Activated gamma-delta T cell treated with Interleukin-2 at 50 U/mL for 16 hours (primary cell): ENCODE data around the gene MYLK4.
"Not testable (repeated sequence)": the region's sequence is repeated elsewhere in the genome, so short reads cannot be mapped to it uniquely, and the experiment has no call there.

Experiments used
- DNase-seq: peaks from one replicate; pipeline ENCODE4 v3.0.0-alpha.2; 2020

The MYLK4 gene

DNA sequence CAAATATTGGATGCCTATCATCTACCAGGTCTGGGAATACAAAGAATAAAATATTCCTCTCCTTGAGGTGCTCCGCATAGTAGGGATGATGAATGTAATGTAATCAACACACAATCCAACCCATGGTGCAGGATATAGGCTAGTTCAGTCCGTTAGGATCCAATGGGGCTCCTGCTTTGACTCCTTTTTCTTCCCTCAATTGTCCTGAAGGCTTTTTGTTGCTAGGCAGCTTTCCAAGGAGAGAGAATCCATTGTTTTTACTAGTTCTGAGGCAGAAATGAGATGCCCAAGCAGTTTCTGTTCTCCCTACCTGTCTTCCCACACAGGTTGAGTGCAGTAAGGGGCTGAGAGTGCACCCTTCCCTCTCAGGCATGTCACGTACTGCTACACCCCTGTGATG lies 26.5 kb upstream of the MYLK4 start:
- DNase-seq, result no peak

DNA sequence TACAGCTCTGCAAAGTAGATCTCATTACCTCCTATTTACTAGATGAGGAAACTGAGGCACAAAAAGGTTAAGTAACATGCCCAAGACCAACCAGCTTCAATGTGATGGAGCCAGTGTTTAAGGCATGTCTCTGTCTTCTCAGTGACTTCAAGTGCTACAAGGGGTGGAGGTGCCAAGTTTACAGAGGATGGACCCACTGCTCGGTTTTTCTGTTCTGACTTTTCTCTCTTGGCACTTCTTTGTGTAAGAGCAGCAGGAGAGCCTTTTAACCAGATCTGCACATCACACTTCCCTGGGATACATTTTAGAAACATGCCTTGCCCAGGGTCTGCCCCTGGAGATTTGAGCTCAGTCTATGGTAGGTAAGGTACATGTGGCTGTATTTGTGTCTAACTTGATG lies 24.3 kb upstream of the MYLK4 start:
- no peak for DNase-seq

DNA sequence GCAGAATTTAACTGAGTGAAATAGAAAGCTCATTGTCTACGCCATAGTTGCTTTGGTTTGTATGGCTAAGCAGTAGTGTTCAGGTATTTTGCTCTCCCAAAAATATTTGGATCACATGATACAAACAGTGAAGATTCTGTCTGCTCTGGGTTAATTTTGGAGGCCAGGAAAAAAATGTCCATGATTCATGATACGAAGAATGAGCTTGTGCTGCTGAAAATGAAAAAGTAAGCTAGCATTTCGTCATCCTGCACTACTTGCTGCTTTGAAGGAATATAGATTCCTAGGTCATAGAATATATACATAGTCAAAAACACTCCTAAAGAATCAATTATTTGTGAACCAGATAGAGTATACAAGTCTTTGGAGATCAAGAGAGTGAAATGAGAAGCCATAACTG lies 22.7 kb upstream of the MYLK4 start:
- no peak for DNase-seq

DNA sequence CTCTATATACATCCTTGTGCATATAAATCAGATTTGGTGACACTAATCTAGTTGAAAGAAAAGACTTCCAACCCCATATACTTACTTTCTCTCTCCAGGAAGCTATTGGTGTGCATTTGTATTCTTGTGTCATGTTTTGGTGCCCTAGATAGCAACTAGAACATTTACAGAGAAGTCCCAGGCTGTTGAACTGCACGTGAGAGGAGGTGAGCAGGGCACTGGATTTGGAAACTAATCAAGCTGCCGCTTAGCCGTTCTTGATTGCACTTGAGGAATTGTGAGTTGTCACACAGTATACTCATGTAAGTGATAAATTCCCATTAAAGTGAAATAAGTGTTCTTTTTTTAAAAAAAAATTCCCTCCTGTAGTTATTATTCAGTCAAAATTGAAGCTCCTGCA lies 22.1 kb upstream of the MYLK4 start:
- DNase-seq, result no peak

DNA sequence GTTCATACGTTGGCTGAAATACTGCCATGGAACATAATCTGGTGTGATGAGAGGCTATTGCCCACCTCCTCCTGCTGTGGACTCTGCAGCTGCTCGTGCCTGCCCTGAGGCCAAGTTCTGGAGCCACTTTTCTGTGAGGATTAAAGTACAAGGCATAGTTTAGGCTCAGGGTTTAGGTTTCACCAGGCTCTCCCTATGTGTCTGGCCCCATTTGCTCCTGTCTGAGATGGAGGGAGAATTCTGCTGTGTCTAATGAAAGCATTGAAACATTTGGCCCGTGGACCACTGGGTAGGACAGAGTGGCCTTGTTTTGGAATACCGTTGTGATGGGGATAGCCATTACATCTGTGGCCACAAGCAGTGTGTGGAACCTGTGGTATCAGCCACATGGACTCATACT lies 20.4 kb upstream of the MYLK4 start:
- DNase-seq, result no peak

DNA sequence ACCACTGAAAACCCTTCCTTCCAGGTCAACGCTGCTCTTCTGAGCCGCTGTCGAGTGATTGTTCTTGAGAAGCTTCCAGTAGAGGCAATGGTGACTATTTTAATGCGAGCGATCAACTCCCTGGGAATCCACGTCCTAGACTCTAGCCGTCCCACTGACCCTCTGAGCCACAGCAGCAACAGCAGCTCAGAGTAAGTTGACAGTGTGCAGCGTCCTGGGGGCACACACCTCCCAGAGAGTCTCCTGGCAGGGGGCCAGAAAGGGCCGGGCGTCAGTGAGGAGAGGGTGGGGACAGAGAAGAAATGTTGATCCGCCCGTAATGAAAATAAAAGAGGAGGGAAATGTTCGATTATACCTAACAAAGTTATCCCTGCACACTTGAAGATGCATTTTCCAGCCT lies 19.4 kb upstream of the MYLK4 start:
- DNase-seq, result no peak

DNA sequence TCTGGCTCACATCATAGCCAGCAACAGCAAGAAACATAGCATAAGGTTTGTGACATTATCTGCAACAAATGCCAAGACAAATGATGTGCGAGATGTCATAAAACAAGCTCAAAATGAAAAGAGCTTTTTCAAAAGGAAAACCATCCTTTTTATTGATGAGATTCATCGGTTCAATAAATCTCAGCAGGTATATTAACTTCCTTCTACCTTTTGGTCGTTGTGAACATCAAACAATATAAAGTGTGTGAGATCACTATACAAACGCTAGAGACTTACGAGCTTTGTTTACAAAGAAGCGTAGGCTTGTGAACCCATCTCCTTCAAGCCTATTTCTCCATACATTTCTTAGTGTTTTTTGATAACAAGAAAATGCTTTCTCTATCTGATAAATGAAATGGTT lies 18.0 kb upstream of the MYLK4 start:
- no peak for DNase-seq

DNA sequence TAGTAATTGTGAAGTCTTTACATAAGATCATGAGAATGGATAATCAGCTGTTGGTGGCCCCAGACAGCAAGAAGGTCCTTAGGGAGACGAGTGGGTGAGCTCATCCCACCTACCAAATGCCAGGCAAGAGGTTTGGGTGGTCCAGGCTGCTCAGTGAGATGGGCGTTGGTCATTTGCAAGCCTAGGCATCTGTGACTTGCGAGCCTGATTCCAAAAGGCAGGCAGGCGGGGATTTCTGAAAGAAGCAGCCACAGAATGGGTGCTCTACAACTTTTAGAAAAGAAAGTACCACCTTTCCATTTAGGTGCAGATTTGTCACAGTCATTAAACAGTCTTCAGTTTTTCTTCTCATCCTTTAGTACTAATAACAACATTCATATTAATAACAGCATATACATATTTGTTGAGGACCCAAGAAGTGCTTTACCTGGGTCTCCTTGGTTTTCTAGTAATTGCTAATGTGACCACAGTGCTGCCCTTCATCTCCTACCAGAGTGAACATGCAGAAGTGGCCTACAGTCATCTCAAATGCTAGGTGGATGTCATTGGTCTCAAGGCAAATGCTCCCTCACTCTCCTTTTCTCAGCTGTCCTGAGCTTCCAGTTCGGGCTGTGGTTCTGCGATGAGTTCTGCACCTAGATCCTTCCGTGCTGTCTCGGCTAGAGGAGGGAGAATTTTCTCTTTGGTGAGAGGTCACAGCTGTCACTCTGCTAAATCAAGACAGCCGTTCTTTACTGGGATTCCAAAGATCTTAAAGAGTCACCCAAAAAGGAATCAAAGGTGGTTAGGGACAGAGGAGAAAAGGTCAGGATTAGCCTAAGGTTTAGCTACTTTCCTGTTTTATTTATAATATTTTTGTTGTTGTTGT lies 17.2 kb upstream of the MYLK4 start:
- DNase-seq, result no peak

DNA sequence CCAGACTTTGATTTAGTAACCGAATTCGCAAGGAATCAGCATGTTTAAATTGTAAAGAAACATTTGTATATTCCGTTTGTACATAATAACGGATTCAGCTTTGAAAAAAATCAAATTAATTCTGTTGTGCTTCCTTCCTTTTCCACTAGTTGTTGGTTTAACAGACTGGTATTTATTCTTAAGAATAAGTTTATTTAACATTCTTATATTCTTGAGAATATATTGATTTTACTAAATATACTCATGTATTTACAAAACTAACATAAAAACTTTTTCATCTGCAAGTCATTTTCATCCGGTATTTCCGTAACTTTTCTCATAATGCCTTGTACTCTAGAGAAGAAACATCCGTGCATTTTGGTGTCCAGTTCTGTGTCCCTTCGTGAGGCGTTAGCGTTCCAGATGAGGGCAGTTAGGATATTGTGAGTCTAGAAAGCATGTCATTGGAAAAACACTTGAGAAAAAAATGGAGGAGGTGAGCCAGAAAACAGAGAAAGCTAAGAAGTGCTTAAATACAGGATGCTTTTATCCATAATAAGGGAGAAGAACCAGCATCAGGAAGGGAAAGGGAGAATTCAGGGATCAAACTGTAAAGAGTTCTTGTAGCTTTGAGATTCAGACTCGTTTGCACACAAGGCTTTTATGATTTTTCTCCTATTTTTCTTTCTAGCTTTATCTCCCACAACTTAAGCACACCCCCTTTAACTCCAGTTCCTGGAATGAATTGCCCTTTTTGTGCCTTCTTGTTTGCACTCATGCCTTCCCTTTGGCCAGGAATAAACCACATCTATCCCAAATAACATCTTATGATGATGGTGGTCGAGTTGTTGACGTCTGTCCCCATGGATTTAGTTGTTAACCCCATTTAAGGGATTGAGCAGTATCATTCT lies 16.3 kb upstream of the MYLK4 start:
- DNase-seq, result no peak

DNA sequence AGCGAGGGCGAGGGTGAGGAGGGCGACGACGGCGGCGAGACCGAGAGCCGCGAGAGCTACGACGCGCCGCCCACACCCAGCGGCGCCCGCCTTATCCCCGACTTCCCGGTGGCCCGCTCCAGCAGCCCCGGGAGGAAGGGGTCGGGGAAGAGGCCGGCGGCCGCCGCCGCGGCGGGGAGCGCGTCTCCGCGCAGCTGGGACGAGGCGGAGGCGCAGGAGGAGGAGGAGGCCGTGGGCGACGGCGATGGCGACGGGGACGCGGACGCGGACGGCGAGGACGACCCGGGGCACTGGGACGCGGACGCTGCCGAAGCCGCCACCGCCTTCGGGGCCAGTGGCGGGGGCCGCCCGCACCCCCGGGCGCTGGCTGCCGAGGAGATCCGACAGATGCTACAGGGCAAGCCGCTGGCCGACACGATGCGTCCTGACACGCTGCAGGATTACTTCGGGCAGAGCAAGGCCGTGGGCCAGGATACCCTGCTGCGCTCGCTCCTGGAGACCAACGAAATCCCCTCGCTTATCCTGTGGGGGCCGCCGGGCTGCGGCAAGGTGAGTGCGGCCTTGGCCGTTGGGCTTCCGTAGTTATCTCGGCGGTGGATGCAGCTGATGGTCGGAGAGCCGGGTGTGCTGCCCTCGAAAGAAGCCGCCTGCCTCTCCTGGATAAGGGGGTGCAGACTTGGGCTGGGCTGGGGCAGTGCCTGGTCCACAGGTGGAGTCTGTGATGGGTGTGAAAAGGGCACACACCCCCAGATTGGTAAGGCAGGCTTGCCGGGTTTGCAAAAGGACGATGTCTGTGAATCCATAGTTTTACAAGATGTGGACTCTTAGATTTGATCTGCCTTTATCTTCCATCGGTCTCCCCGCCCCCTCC lies 15.4 kb upstream of the MYLK4 start:
- DNase-seq, result peak; percentile 26

DNA sequence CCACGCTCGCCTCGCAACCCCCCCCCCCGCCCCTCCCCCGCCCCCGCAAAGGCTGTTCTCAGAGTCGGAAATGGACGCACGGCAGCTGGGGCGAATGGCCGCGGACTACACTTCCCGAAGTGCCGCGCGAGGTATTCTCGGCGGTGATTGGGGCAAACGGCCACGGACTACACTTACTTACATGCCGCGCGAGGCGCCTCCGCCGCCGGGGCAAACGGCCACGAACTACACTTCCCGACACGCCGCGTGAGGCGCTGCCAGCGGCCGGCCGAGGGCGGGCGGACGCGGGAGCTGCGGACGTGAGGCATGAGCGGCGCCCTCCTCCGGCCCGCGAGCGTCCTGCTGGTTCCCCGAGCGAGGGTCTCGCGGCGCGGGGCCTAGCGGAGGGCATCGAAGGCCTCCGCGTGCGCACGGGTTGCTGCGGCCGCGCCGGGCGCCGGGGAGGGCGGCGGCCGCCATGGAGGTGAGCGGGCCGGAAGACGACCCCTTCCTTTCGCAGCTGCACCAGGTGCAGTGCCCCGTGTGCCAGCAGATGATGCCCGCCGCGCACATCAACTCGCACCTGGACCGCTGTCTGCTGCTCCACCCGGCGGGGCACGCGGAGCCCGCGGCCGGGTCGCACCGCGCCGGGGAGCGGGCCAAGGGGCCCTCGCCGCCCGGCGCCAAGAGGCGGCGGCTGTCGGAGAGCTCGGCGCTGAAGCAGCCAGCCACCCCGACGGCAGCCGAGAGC lies 14.6 kb upstream of the MYLK4 start, which contains the start of gene WRNIP1:
Gene WRNIP1, plus strand, starts transcription at position 228 of the 730 bp plus-strand sequence. Its CDS starts 230 bp downstream, at position 458.
- DNase-seq, result peak; percentile 95

DNA sequence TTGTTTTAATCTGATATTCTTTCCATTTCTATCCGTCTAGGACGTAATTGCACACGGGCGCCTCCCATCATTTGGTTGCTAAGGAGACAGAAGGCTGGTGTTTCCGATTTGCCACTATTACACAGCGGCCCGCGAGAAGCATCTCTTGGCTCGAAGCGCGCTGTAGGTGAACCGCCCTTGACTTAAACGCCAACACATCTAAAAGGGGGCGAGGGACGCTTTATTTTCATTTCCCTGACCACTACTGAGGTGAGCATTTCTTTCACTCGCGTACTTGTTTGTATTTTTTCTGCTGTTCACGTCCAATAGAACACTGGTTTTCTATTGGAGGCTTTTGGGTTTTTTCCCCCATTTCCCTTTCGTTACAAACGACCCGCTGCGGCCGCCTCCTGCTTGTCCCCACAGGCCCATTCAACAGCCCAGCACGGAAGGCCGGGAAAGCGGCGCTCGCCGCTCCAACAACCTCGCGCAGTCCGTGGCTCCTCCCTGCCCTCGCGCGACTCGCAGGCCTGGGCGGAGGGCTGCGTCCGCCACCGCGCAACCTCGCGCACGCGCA lies 14.0 kb upstream of the MYLK4 start:
- peak; percentile 43 for DNase-seq

DNA sequence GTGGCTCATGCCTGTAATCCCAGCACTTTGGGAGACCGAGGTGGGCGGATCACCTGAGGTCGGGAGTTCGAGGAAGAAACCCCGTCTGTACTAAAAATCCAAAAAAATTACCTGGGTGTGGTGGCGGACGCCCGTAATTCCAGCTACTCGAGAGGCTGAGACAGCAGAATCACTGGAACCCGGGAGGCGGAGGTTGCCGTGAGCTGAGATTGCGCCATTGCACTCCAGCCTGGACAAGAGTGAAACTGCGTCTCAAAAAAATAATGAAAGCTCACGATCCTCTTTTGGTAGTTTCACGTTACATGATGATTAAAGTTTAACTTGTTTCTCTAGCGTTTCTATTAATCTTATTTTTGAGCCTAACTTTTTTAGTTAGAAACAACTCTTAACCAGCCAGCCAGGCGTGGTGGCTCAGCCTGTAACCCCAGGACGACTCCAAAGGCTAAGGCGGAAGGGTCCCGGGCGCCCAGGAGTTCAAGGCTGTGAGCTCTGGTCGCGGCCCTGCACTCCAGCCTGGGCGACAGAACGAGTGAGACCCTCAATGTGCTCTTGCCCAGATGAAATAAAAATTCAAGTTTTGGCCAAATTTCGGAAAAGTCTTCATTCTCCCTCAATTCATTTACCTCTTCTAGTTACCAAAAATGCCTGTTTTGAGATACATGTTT lies 13.3 kb upstream of the MYLK4 start:
- no peak for DNase-seq

DNA sequence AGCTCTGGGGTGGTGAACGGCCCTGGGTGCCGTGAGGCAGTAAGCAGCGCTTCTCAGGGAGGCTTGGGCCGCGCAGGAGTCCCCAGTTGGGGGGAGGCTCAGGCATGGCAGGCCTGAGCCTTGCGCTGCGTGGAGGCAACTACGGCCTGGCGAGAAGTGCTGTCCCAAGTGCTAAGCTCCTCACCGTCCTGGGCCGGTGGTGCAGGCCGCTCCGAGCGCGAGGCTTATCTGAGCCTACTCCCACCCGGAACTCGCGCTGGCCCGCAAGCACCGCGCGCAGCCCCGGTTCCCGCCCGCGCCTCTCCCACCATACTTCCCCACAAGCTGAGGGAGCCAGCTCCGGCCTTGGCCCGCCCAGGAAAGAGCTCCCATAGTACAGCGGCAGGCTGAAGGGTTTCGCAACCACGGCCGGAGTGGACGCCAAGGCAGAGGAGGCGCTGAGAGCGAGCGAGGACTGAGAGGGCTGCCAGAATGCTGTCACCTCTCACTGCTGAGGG lies 12.7 kb upstream of the MYLK4 start:
- DNase-seq, result no peak

DNA sequence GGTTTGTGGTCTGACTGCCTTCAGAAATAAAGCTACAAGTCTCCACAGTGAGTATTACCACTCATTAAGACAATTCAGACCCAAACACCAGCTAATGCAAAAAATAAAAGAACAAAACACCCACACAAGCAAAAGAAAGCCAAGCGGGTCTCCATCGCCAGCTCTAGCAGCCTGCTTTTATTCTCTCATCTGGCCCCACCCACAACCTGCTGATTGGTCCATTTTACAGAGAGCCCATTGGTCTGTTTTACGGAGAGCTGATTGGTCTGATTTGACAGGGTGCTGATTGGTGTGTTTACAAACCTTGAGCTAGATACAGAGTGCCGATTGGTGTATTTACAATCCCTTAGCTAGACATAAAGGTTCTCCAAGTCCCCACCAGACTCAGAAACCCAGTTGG lies 12.1 kb upstream of the MYLK4 start:
- not testable (repeated sequence) for DNase-seq

DNA sequence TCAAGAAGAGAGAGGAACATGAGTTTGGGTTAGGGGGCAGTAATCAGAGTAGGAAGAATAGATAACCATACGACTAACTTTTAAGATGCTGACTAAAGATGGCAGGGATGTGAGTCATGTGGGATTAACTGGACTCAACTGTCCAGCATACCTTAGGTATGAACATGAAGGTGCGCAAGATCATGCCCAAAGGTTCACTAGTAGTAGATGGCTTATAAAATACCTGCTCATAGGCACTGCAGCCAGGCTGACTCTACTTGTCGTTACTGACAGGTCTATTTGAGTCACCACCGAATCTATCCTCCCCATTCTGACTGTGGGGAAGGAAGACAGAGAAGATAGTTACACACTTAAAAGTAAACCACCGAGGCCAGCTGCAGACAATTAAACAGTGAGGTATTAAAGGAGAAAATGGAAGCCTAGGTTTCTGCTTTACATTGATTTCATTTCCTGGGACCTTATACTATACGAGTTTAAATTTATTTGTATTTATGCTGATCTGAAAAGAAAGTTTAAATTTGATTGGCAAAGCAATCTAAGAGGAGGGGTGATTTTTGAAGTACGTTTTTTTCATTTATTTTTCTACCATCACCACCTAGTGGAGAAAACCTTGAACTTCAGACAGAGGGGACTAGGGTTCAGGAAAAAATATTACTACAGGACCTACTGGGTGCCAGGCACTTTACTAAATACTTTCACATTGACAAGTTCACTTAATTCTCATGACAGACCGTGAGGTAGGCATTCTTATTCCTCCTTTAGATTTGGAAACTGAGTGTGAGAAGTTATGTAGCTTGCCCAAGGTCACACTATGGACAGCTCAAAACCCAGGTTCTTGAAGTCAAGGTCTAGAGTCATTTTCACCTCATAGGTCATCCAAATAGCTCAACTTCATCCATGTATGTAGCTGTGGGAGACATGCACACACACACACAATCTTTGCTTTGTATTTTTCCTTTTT lies 10.4 kb upstream of the MYLK4 start:
- no peak for DNase-seq

DNA sequence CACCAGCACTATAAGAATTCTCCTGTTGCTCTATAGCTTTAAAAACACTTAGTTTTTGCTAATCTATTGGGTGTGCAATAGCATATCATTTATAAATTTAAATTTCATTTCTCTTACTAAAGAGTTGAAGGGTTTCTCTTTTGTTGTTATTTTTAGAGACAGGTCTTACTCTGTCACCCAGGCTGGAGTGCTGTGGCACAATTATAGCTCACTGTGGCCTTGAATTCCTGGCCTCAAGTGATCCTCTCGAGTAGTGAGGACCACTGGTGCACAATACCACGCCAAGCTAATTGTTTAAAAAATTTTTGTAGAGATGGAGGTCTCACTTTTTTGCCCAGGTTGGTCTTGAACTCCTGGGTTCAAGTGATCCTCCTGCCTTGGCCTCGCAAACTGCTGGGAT lies 8.3 kb upstream of the MYLK4 start:
- DNase-seq, result no peak

DNA sequence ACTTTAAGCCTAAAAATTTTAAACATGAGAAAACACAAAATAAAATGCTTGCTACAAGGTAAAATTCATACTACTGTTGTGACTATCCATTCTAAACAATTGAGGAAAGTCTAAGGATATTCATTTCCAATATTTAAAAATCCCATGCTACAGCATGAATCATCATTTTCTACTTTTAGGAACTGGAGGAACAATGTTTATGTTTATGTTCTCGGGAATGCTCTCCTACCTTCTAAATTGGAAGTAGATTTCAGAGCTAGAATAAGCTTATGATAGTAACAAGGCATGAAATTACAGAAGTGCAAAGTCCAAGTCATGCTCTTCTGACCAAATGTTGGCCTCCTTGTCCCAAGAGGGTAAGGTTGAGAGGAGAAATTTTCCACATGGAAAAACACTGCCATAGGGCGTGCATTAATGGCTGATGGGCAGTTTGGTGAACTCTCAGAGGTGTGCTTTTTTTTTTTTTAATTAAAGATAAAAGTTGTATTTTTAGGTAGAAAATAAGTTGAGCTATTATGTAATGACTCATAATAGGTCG lies 6.0 kb upstream of the MYLK4 start:
- no peak for DNase-seq

DNA sequence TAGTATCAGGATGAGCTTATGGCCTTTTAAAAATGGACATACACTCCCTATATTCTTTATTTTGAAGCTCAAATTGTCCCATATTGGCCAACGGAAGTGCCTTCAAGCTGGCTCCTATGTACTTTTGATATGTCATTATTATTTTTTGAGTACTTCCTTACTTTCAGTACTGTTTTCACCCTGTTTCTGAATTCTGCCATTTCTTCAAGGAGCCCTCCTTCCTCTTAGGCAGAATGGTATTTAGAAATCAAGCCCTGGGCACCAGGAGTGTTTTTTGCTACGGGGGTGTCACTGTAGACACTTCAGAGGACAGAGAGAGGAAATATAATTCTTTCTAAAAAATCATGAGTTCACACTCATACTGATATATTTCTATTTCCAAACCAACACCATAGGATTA lies 5.5 kb upstream of the MYLK4 start:
- DNase-seq, result no peak

DNA sequence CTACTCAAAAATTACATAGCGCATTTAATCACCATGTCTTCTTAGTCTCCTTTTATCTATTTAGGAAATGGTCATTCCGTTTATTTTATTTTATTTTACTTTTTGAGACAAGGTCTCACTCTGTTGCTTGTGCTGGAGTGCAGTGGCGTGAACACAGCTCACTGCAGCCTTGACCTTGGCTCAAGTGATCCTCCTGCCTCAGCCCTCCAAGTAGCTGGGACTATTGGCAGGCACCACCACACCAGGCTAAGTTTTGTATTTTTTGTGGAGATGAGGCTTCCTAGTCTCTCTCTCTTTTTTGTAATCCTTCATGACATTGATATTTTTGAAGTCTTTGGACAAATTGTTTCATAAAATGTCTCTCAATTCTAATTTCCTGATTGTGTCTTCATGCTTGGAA lies 4.7 kb upstream of the MYLK4 start:
- no peak for DNase-seq
